NCI-H128 (cell line): ENCODE measurements around the gene ABCA13.

Experiments
- DNase-seq: peaks from one replicate; lab custom pipeline; 2025; ENCODE audit not compliant: unreplicated experiment; lab: John Stamatoyannopoulos, UW

Gene ABCA13

GRCh38 chr7:48363174-48363573, 191.9 kb downstream of the ABCA13 start:
- no peak for DNase-seq

GRCh38 chr7:48365010-48365409, 193.8 kb downstream of the ABCA13 start:
- DNase-seq: no peak

GRCh38 chr7:48366096-48366495, 194.8 kb downstream of the ABCA13 start:
- DNase-seq: no peak

- DNase-seq: no peak
Measured at GRCh38 chr7:48376263-48376662, 205.0 kb downstream of the ABCA13 start.

DNA sequence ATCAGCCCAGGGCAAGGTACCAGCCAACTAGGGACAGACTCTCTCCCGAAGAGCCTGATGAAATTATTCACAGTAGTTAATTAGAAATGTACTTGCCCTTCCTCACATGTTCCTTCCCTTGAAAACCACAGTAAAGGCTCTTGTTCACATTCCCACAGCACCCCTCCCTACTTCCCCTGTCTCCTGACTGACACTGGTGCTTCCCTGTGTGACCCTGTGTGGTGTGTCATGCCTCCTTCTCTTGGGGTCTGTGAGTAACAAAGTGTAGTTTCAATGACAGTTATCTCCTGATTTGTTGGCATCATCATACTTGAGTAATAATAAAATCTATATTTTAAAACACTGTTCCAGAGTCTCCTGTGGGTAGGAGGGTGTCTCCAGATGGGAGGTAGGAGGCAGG, 209.7 kb downstream of the ABCA13 start:
- DNase-seq: no peak

GRCh38 chr7:48381571-48381970, 210.3 kb downstream of the ABCA13 start:
- DNase-seq: no peak

DNA sequence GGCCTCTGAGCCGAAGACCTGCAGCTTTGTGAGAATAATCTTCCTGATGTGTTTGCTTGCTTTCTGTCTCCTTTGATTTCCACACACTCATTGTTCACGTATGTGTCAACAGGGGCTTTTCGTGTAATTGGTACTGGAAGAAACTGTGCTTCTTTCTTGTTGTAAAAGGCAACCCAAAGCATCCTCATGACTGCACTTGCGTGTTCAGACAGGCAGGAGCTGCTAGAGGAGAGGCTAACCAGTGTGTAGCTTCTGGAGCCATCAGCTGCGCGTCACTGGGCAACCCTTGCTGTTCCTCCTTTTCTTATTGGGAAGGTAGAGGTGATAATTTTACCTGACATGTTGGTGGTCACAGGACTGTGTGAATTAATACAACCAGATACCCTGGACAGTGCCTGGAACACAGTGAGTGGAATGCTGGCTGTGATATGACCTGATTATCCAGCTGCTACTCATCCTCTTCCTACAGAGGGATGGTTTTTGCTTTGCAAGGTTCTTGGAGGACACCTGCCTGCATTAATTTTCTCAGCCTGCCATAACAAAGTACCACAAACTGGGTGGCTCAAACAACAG, 213.0 kb downstream of the ABCA13 start:
- DNase-seq: no peak

GRCh38 chr7:48387932-48388331, 216.7 kb downstream of the ABCA13 start:
- DNase-seq: no peak

- no peak for DNase-seq
Measured at GRCh38 chr7:48388911-48389310, 217.7 kb downstream of the ABCA13 start.

DNA sequence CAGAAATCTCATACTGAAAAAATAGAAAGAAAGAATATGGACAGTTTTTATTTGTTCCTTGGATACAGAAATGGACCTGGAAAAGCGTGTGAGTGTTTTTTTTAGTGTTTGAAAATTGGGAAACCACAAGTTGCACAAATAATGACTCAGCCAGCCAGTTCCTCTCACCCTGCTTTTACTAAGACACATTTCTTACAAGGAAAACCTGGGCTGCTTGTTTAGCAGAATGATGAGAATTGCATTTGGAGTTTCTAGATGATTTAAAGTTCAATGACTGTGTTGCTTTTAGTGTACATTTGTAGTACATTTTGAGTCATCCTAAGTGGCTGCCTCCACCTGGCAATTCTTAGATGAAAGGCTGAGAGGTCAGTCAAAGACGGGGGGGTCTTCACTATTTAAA, 218.7 kb downstream of the ABCA13 start:
- no peak for DNase-seq

- no peak for DNase-seq
Measured at GRCh38 chr7:48390388-48391327, 219.4 kb downstream of the ABCA13 start.

DNA sequence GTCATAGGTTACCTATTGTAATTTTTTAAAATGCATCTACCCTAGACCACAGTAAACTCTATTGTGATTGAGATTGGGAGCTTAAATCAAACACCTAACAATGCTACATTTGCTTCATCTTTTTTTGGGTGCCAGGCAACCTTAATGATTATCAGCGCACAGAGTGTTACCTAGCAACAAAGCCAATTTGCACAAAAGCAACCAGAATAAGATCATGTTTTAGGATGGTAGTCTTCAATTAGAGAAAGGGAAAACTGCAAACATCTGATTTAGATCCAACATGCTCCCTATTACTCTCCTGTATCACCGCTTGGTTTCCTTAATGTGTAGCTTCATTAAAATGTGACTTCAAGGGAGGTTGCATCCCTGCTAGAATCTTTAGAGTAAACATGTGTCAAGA, 226.9 kb downstream of the ABCA13 start:
- DNase-seq: no peak

GRCh38 chr7:48402721-48403120, 231.5 kb downstream of the ABCA13 start:
- DNase-seq: no peak

- no peak for DNase-seq
Measured at GRCh38 chr7:48408731-48409130, 237.5 kb downstream of the ABCA13 start.

GRCh38 chr7:48411619-48412018, 240.4 kb downstream of the ABCA13 start:
- DNase-seq: no peak

- no peak for DNase-seq
Measured at GRCh38 chr7:48414011-48414732, 242.9 kb downstream of the ABCA13 start.

DNA sequence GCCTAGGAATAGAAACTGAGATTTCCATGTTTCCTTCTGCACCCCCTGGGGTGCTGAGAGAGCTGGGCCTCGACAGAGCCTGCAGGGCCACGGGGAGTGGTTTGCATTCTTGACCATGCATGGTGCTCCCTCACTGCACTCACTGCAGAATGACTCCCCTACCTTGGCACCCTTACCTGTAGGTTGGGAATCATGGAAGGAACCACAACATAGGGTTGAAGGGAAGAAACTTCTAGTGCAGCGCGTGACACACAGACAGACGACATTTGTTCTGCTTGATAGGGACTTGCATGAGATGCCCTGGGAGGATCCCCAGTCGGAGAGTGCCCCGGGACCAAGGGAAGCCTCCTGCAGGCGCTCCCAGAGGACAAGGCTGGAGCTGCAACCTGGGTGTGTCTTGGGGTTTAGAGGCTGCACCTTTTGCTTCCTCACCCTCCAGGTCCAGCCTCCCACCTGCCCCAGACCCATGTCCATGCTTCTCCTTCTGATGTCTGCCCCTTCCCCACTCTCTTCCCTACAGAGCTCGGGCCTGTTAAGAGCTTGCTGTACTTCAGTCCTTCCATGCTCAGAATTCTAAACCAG, 245.2 kb downstream of the ABCA13 start:
- DNase-seq: no peak

DNA sequence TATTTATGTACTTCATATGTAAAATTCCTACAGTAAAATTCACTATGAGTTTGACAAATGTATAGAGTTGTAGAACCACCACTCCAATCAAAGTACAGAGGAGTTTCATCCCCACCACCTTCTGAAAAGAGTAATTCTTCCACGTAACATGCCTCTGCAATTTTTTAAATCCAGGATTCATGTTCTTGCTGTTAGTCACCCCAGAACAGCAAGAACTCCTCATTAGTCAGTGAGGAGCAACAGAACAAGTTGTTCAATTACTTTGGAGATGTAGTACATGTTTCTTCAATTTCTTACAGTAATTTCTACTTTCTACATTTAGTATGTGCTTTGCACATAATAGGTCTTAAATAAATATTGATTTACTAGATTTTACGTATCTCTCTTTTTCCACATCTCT, 248.1 kb downstream of the ABCA13 start:
- DNase-seq: no peak

DNA sequence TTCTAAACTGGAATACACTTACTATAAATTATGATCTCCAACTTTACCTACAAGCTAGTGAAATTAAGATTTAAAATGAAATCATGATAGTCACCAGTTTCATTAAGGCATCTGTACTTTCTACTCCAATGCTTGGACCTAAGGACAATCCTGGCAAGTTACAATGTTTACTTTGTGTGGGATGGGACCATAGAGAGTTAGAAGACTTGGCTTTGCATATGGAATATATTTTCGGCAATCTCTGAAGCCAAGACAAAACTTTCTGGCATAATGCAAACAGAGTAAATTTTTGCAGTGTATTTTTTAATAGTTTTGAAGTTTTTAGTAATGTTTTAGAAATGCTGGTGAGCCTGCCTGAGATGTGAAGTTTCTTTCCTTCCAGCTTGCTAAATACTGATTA, 248.9 kb downstream of the ABCA13 start:
- DNase-seq: no peak

- no peak for DNase-seq
Measured at GRCh38 chr7:48421357-48421756, 250.1 kb downstream of the ABCA13 start.

- DNase-seq: no peak
Measured at GRCh38 chr7:48424731-48425130, 253.5 kb downstream of the ABCA13 start.
